SH-SY5Y (cell line): ENCODE measurements around the gene SERPINA1.

ENCODE experiments used
- GATA2 ChIP-seq: IDR thresholded peaks from 2 replicates; pipeline ENCODE4 v1.6.1; 2011; ENCODE audit warnings: mild to moderate bottlenecking, low read depth, low read length
- GATA3 ChIP-seq: IDR thresholded peaks from 2 replicates; pipeline ENCODE4 v1.6.1; 2011; ENCODE audit warnings: low read depth, mild to moderate bottlenecking, low read length, moderate library complexity

The SERPINA1 gene

DNA sequence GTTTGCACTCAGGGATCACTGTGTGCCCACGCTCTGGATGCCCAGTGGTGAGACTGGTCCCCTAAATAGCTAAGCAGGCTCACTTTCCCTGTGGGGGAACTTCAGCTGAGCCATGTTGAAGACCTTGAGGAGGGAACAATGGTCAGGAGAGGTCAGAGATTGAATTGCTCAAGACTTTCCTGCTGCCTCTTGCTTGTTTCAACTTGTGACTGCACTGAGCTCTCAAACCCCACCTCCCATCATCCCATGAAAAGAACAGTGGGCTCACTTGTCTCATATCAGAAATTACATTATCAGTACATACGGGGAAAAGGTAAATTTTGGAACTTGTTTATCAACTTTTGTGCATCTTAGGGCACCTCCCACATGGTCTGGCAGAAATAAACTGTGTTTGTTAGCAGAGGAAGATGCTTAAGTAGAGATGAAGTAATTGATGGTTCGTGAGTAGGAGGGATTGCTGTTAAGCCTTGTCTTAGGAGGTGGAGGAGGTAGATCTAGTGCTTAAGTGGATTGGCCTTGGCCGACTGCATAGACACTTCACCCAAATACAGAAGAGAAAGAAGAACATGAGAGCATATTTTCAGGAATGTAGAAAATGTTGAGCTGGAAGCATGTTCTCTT lies 15.0 kb upstream of the SERPINA1 start:
- TF ChIP-seq GATA2: no peak
- TF ChIP-seq GATA3: no peak

DNA sequence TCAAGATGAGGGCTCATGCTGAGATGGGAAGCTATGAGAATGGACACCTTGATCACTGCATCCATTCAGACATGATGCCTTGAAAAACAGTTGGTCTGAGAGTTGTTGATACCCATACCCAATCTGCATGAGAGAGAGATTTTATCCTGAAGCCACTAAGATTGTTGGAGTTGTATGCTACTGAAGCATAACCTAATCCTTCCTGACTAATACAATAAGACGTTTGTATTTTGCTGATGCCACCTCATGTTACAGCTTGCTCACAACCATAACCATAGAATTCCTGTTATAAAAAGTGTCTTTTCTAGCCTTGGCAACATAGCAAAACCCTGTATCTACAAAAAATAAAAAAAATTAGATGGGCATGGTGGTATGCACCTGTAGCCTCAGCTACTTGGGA lies 12.7 kb upstream of the SERPINA1 start:
- no peak for TF ChIP-seq GATA2
- TF ChIP-seq GATA3: no peak

DNA sequence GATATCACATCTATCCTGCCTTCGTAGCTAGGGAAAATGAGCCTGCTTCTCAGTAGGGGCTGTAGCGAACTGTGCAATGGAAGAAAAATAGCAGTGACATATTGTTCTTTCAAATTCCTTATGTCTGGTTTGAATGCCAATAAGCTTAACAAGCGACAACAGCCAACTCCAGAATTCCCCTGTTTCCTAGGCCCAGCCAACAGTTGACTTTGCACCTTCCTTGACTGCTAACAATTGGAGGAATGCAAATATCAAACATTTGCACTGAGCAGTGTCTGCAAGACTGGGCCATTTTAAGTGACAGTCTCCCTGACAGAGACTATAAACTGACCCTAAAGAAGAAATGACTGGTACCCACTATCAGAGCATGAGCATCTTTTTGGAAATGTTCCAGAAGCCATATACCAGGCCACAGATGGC lies 12.0 kb upstream of the SERPINA1 start:
- TF ChIP-seq GATA2: no peak
- no peak for TF ChIP-seq GATA3

DNA sequence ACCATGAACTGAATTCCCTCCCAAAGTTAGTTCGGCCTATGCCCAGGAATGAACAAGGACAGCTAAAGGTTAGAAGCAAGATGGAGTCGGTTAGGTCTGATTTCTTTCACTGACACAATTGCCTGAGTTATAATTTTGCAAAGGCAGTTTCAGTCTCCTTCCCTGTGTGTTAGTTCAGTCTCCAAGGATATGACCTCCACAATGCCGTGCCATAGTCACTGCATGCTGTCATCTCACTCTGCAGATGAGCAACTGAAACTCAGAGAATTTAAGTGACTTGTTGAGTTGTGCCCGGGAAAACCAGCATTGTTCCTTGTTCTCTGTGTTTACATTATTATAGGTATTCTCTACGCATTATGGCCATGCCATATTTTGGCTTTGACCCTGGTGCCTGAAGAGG lies 10.1 kb upstream of the SERPINA1 start:
- TF ChIP-seq GATA3 (no peak), GATA2 (no peak)

DNA sequence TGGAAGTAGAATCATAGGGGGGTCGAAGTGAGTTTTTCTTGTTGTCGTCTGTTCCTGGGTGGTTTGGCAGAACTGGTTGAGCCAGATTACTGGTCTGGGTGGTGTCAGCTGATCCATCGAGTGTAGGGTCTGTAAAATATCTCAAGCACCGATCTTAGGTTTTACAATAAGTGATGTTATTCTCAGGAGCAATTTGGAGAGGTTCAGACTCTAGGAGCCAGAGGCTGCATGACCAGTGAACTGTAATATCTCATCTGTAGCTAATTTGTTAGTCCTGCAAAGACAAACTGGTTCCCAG lies 9.7 kb upstream of the SERPINA1 start:
- TF ChIP-seq GATA2: no peak
- no peak for TF ChIP-seq GATA3

DNA sequence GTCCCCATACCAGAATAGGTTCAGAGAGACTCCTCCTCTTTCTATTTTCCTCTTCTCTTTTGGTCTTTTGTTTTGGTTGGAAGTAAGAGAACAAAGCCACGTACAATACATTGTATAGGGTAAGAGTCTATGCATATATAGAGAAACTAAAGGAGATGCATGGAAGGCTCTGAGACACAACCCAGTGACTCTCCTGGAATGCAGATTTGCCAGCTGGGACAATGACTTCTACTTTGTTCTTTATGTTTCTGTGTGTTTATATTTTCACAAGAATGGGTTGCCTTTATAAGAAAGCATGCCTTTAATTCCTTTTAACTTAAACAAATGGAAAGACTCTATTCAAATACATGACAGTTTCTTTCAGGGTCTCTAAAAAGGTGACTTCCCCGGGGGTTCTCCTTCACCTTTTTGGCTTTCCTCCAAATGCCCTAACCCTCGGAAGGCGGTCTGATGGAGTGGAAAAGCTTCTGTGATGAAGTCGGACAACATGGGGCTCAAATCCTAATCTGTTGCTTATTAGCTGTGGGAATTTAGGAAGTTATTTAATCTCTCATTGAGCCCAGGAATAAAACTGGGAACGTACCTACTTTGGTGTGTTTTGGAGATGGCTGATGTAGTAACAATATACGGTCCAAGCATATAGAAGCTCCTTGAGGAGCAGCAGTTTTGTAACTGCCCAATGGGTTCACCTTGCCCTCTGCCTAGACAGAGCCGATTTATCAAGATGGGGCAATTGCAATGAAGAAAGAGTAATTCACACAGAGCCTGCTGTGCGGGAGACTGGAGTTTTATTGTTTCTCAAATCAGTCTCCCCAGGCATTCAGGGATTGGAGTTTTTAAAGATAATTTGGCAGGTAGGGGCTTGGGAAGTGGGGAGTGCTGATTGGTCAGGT lies 9.1 kb upstream of the SERPINA1 start:
- TF ChIP-seq GATA3 (no peak), GATA2 (no peak)

DNA sequence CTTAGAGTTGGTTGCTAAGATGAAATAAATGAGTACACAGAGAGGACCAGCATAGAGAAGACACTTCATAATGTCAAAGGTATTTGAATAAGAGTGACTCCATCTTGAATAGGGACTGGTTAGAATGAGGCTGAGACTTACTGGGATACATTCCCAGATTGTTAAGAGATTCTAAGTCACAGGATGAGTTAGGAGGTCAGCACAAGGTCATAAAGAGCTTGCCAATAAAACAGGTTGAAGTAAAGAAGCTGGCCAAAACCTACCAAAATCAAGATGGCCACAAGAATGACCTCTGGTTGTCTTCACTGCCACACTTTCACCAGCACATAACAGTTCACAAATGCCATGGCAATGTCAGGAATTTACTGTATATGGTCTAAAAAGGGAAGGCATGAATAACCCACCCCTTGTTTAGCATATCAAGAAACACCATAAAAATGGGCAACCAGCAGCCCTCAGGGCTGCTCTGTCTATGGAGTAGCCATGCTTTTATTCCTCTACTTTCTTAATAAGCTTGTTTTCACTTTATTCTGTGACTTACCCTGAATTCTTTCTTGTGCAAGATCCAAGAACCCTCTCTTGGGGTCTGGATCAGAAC lies 8.3 kb upstream of the SERPINA1 start:
- TF ChIP-seq GATA3 (no peak), GATA2 (no peak)

DNA sequence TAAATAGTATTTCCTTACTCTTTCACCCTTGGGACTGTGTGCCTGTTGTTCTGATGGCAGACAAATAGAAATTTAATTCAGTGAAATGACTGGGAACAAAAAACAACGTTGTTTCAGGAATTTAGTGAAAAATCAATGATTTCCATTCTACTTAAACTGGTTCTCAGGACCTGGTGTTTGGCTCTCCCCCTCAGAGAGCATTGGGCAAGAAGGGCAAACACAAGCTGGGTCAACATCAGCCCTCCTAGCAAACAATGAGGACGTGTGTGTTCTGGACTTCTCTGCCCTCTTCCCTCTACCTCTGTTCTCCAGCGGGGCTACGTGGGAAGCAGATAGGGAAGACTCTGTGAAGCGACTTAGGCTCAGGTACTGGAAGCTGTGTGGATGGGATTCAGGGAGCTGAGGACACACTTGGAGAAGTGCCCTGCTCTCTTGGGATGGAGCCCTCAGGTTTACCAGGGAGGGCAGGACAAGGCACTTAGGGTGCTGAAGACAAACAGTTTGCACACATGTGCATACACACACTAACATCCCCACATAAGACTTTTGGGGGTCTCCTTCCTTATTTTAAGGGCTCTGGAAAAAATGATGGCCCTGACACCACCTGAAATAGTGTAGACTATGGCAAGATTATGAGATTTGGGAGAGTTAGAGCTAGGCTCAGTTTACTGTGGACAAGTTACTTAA lies 7.6 kb upstream of the SERPINA1 start:
- no peak for TF ChIP-seq GATA3
- TF ChIP-seq GATA2: no peak

DNA sequence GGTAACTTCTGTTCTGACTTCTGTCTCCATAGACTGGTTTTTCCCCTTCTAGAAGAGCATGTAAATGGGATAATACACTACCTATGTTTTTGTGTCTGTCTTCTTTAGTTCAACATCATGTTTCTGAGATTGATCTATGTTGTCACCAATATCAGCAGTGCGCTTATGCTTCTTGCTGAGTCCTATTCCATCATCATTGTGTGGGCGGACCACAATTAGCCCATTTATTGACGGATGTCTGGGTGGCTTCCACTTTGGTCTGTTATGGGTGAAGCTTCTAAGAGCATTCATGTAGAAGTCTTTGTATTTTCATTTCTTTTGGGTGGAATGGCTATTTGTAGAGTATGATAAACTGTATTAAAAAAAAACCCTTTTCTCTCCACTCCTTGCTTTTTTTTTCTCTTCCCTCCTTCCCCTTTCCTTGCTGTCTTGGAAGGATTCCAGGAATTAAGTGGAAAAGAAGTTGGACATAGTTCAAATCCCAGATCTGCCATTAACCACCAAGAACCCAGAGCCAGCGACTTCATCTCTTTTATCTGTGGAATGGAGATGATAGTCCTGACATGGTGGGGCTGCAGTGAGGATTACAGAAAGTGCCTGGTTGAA lies 7.0 kb upstream of the SERPINA1 start:
- no peak for TF ChIP-seq GATA3

DNA sequence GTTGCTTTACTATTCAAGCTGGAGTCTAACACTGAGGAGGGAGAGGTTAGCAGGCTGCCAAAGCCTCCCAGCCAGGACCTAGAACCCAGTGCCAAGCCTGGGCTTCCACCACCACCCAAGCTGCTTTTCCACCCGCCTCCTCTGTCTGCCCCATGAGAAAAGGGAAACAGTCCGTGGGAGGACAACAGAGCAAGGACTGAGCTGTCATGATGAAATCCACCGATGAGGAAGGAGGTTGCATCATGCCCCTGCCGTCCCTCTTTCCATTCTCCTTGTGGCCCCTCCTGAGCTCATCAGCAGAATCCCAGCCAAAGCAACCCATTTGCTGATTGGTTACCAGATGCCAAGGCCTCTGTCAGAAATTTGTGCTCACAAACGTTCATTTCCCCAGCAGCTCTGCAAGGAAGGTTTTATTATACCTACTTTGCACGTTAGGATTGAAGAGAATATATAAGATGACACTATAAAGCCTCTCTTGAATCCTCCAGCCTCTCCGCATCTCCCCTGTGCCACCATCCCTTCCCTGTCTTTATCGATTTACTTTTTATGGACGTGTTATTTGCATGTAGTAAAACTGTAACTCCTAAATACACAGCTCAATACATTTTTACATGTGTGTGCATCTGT lies 6.3 kb upstream of the SERPINA1 start:
- no peak for TF ChIP-seq GATA2
- TF ChIP-seq GATA3: no peak

DNA sequence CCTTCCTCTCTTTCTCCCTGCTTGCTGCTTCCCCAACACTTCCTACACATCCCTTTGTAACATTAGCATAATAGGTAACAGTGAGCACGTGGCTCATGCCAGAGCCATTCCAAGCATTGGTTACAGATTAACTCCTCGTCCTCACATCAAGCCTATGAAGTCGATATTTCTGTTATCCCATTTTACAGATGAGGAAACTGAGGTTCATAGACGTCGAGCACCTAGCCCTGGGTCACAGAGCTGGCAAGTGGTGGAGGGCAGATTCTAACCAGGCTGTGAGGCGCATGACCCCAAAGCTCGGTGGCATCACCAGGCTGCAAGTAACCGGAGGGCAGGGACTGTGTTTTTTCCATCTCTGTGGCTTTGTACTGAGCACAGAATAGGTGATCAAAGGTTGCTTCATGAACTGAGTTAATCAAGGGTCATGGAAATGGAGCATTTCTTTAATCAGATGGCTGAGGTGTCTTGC lies 5.7 kb upstream of the SERPINA1 start:
- TF ChIP-seq GATA2 (no peak), GATA3 (no peak)

DNA sequence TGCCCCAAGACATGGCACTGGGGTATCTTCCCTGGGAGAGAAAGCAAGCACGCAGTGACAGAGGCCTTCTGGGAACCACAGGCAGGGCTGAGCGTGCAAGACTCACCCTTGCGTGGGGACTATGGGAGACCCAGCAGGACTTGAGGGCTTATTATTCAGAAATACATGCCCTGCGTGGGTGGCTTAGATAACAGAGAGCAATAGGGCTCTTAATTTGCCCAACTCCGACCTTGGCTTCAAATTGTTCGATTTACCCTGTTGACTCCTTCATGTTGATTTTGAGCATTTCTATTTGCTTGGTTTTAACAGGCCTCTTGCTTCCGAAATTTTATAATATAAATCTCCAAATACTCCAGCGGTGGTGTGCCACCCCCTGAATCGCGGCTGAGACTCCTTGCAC lies 5.1 kb upstream of the SERPINA1 start:
- TF ChIP-seq GATA2 (no peak), GATA3 (no peak)

DNA sequence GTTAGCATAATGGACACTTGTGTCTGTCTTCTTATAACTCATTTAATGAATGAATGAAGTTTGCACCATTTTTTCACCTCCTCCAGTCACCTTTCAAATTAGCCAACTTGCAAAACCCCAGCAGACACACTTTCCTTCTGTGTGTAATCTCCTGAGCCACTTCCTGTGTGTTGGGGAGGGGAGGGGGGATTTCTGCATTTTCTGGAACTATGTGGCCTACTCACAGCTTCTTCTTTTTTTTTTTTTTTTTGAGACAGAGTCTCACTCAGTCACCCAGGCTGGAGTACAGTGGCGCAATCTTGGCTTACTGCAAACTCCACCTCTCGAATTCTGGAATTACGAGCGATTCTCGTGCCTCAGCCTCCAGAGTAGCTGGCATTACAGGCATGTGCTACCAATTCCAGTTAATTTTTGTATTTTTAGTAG lies 4.1 kb upstream of the SERPINA1 start:
- TF ChIP-seq GATA2 (no peak), GATA3 (no peak)
